B cell (primary cell): Measurements from ENCODE around the gene FSD1.

Source experiments
- EZH2 ChIP-seq: IDR thresholded peaks from 2 replicates; pipeline ENCODE4 v1.6.1; 2012; ENCODE audit warnings: borderline replicate concordance, low read depth, mild to moderate bottlenecking, moderate library complexity, low read length; ENCODE audit not compliant: insufficient read depth, poor library complexity, severe bottlenecking
- TF ChIP-seq, protein P1 (sequence below): fragments of 200-600 bp; IDR thresholded peaks from one replicate; pipeline ENCODE4 v1.8.0; 2022; ENCODE audit warnings: antibody characterized with exemption, mild to moderate bottlenecking

DNA sequence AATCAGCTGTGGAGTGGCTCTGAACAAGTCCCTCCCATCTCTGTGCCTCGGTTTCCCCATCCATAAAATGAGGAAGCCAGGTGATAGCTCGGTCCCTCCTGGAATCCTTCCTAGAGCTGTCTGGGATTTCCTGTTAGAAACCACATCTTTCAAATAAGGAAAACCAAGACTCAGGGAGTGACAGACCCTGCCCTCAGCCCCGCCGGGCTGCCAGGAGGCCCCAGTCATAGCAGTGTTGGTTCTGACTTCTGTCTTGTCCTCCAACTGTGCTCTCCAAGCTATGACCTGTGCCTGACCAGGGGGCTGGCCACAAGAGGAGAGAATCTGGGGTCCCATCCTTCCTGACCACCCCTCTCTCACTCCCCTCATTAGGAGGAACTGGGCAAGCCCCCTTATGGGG is 26.4 kb upstream of the FSD1 start:
- TF ChIP-seq, protein P1, sequence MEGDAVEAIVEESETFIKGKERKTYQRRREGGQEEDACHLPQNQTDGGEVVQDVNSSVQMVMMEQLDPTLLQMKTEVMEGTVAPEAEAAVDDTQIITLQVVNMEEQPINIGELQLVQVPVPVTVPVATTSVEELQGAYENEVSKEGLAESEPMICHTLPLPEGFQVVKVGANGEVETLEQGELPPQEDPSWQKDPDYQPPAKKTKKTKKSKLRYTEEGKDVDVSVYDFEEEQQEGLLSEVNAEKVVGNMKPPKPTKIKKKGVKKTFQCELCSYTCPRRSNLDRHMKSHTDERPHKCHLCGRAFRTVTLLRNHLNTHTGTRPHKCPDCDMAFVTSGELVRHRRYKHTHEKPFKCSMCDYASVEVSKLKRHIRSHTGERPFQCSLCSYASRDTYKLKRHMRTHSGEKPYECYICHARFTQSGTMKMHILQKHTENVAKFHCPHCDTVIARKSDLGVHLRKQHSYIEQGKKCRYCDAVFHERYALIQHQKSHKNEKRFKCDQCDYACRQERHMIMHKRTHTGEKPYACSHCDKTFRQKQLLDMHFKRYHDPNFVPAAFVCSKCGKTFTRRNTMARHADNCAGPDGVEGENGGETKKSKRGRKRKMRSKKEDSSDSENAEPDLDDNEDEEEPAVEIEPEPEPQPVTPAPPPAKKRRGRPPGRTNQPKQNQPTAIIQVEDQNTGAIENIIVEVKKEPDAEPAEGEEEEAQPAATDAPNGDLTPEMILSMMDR: no peak
- no peak for TF ChIP-seq EZH2
